HG03342 (cell line): ENCODE measurements around the gene DUOX1.
"Not testable (repeated sequence)": the region's sequence is repeated elsewhere in the genome, so short reads cannot be mapped to it uniquely, and the experiment has no call there.

Experiments used
- ATAC-seq: cut with Tn5 transposase; IDR thresholded peaks from one replicate; pipeline ENCODE4 v1.9.1; 2021; ENCODE audit warnings: mild to moderate bottlenecking, moderate library complexity; ENCODE audit not compliant: unreplicated experiment

The DUOX1 gene

GRCh38 chr15:45120081-45120972 is 9.5 kb upstream of the DUOX1 start:
- ATAC-seq = no peak

DNA sequence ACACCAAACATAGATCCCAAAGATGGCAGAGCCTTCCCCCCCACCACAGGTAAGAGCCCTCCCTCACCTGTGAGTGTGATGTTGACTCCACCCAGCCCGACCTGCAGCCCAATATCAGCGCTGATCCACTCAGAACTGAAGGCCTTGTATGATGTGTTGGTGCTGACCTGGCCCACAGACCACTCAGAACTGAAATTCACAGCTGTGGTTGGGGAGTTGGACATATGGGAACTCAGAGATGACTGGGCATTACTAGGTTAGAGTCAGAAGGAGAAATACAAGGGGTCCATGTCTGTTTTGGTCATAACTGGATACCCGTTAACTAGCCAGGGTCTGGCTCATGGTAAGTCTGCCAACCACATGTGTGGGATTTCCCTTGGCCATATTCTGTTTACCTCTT is 8.8 kb upstream of the DUOX1 start:
- no peak for ATAC-seq

- ATAC-seq = no peak
Measured at GRCh38 chr15:45121706-45122417, 7.9 kb upstream of the DUOX1 start.

- ATAC-seq = no peak
Measured at GRCh38 chr15:45122719-45123118, 7.1 kb upstream of the DUOX1 start.

DNA sequence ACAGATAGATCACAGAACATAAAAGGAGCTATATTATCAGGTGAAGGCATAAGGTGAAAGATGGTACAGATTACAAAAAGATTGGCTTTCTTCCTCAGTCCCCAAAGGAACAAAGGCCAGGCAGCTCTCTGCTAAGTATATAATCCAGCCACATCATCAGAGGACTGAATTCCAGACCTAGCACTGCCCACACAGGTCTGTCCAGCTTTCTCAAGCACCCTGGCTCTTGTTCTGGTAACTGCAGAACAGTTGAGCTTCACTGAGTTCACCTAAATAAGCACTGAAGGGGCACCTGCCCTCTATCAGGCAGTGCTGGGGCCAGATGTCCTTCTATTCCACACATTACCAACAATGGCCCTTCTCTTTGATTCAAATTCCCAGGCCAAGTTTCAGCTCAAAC is 6.4 kb upstream of the DUOX1 start:
- ATAC-seq = no peak

DNA sequence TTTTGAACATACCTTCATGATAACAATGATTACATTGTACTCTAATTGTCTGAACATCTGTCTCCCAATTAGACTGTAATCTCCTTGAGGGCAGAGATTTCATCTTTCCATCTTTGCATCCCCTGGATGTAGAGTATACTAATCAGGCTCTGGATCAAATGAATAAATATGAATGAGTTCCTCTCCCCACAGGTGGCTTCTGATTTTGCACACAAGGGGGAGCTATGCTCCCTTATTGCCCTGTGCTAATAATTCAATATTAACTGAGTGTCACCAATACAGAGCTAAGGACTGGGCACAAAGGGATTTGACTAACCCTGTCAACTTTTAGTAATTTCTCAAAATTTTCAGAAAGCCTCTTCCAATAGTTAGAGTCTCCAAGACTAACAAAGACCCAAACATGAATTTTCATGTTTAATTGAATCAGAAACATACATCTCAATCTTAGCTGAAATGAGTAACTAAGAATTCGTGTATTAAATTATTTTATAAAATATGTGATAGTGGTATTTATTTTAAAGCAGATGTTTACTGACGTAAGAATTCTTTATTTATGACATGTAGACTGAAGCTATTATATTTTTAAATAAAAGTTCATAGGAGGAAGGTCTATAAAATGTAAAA is 3.1 kb upstream of the DUOX1 start:
- no peak for ATAC-seq

- ATAC-seq = no peak
Measured at GRCh38 chr15:45128971-45129639, 689 bp upstream of the DUOX1 start.

GRCh38 chr15:45130291-45131000 is 652 bp downstream of the DUOX1 start:
- ATAC-seq = no peak

GRCh38 chr15:45131510-45131909 is 1.7 kb downstream of the DUOX1 start:
- ATAC-seq = no peak

DNA sequence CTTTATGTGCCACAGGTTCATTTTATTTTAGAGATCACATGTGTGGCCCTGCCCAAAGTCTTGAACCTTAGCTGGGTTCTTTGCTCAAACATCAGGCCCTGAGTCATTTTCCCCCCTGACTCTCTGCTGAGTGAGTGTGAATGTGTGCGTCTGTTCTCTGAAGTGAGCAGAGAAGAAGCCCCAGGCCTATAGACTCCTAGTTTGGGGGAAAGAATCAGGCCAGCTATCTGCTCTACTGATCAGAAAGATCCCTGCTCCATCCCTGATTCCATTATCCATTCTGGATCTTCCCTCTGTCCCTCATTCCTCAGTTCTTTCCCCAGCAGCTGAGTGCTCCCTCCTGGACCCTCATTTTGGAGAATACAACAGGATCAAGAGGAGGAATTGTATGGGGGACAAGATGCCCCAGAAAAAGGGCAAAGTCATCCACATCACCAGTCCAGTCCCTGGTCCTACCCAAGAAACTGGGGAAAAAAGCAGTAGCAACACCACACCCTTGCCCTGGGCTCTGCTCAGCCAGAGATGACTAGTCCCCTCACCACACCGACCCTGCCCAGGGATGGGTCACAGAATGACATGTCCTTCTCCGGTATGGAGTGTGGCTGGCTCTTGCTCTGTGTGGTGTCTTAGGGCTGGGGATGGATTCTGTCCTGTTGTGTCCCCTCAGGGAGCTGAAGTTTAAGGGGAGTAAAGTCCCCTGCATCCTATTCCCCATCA is 3.2 kb downstream of the DUOX1 start:
- no peak for ATAC-seq

GRCh38 chr15:45133561-45133920 is 3.7 kb downstream of the DUOX1 start:
- no peak for ATAC-seq

- no peak for ATAC-seq
Measured at GRCh38 chr15:45134046-45134445, 4.3 kb downstream of the DUOX1 start.

DNA sequence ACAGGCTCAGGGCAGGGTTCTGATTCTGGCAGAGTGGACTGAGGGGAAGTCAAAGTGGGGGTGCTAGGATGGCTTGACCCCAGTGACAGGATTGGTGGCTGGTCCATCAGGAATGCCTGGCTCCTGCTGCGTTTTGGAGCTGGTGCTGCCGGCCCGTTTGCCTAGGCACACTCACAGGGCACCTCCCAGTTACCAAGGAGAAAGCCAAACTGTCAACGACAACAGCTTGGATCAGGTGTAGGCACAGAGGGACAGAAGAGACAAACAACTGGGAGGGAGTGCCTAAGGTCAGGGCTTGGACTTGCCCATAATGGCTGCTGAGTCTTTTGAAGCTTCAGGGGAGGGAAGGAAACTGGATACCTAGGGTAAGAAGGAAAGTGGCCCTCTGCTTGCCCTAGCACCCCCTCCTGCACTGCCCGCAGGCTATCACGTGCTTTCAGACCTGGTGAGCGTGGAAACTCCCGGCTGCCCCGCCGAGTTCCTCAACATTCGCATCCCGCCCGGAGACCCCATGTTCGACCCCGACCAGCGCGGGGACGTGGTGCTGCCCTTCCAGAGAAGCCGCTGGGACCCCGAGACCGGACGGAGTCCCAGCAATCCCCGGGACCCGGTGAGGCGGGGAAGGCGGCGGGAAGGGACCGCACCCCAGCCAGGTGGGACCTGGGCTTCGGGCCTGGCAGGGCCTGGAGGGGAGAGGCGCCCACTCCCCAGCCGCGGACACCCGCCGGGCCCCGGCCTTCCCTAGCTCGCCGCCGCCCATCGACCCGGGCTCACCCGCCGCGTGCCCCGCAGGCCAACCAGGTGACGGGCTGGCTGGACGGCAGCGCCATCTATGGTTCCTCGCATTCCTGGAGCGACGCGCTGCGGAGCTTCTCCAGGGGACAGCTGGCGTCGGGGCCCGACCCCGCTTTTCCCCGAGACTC is 5.1 kb downstream of the DUOX1 start:
- no peak for ATAC-seq

DNA sequence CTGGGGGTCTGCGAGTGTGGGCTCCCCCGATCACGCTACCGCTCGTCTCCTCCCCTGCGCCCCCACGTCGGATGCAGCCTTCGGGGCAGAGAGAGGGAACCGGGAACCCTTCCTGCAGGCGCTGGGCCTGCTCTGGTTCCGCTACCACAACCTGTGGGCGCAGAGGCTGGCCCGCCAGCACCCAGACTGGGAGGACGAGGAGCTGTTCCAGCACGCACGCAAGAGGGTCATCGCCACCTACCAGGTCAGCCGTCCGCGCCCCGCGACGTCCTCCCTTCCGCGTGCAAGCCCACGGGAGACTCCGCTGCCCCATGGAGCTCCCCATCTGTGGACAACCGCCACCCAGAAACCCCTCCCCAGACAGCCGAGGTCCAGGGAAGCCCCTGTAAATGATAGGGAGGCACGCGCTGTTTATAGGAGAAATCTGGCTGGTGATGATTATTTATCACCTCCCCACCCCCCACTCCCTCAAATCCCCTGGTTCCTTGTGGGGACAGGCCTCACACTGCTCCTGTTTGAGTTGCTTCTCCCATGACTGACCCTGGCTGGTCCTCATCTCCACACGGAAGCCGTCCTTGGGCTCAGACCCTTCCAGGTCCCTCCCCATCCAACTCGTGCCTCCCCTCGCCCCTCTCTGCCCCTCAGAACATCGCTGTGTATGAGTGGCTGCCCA is 6.0 kb downstream of the DUOX1 start:
- ATAC-seq = not testable (repeated sequence)

- ATAC-seq = no peak
Measured at GRCh38 chr15:45136378-45136764, 6.6 kb downstream of the DUOX1 start.

DNA sequence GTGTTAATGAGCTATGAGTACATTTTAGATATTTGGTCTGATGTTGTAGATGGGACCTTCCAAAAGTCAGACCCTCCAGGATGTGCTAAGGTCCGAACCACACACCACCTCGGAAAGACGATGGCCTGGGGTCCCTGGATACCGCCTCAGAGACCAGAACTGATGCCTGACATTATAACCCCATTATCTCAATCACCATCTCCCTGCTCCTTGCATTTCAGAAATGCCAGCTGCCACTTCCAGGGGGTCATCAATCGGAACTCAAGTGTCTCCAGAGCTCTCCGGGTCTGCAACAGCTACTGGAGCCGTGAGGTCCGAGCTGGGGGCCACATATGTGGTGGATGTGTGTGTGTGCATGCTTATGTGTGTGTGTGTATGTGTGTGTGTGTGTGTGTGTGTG is 7.9 kb downstream of the DUOX1 start:
- ATAC-seq = no peak

- no peak for ATAC-seq
Measured at GRCh38 chr15:45138814-45139765, 9.3 kb downstream of the DUOX1 start.
